NCI-H1417 treated with DMSO at 0.1 percent for 48 hours (cell line): ENCODE measurements around the gene RAB18.
"Not testable (repeated sequence)": the region's sequence is repeated elsewhere in the genome, so short reads cannot be mapped to it uniquely, and the experiment has no call there.

Experiments
- DNase-seq: peaks from one replicate; lab custom pipeline; 2025; lab: John Stamatoyannopoulos, UW

Gene RAB18

GRCh38 chr10:27547047-27547446 lies 42.9 kb downstream of the RAB18 start:
- DNase-seq, result no peak

DNA sequence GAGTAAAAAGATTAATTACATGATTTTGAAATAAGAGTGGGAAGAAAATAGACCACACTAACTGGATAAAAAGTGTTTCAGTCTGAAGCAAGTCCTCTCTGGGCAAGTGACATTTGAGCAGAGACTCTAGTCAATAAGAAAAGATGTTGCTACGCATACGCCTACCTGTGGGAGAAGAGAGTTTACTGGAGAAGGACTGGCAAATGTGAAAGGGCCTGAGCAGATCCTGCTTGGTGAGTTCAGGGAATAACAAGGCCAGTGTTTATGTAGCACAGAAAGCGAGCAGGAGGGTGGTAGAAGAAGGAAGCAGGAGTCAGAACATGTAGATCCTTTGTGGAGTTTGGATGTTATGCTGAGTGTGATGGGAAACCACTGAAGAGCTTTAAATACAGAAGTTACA lies 43.4 kb downstream of the RAB18 start:
- no peak for DNase-seq

DNA sequence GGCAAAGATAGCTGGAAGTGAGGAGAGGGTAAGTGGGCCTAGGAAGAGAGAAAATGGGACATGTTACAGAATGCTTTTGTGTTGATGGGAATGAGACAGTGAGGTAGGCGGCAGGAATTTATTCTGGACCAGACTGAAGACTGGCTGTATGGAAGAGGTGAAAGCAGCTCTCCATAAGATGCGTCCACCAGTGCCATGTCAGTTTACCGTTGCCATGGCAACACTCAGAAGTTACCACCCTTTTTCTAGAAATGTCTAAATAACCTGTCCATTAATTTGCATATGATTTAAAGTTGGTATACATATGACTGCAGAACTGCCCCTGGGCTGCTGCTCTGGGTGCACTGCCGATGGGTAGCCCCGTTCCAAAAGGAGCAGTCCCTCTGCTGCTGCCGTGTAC lies 46.7 kb downstream of the RAB18 start:
- no peak for DNase-seq

DNA sequence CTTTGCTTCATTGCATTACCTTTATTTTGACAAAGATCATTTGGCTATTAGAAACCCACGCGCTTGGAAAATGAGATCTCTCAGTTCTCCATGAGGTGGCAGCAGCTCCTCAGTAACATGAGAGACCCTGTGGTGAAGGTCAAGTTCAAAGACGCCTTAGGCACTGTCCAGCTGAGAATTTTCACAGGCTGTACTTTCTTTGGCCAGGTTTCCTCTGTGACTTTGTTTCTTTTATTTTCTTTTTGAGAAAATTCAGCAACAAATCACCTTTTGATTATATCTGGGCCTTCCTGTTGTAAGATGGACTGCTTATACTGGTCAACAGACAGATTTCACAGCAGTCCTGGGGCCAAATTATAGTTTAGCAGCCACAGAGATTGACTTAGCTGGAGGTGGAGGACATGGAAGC lies 54.5 kb downstream of the RAB18 start:
- DNase-seq, result no peak

- DNase-seq, result no peak
These were observed 57.2 kb downstream of the RAB18 start for GRCh38 chr10:27561334-27561733.

GRCh38 chr10:27564398-27564797 lies 60.3 kb downstream of the RAB18 start:
- DNase-seq, result no peak

- no peak for DNase-seq
These were observed 60.8 kb downstream of the RAB18 start for GRCh38 chr10:27564880-27565279.

DNA sequence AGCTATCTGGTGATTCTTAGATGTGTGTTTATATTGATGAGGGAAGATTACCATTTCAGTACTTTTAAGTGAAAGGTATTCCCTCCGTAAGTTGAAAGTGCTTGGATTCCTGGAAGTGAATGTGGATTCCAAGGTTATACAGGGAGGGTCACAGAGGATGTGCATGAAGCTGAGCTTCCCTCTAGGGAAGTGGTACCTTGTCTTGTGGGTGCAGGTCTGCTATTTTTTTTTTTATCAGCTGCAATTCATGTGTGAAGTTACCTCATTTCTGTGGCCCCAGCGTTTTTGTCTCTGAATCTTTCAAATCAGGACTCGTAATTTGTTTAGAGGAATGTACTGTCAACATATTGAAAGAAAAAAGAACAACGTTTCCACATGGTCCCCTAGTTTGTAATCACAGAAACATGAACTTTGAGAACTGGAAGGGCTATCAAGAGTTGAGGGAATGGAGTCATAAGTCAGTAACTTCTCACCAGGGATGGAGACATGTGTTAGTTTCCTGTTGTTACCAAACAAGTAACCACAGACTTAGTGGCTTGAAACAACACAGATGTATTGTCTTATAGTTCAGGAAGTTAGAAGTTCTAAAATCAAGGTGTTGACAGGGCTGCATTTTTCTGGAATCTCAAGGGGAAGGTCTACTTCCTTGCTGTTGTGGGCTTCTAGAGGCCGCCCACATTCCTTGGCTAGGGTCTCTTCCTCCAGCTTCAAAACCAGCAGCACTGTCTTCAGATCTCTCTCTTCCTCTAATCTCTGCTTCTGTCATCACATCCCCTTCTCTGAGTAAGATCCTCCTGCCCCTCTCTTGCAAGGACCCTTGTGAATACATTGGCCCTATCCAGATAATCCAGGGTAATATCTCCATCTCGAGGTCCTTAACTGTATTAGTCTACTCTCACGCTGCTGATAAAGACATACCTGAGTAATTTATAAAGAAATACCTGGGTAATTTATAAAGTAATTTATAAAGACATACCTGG lies 64.4 kb downstream of the RAB18 start:
- DNase-seq, result no peak

GRCh38 chr10:27569946-27570345 lies 65.8 kb downstream of the RAB18 start:
- no peak for DNase-seq

- DNase-seq, result not testable (repeated sequence)
These were observed 72.9 kb downstream of the RAB18 start for GRCh38 chr10:27577038-27577437.

- DNase-seq, result no peak
These were observed 74.2 kb downstream of the RAB18 start for GRCh38 chr10:27578316-27578715.

DNA sequence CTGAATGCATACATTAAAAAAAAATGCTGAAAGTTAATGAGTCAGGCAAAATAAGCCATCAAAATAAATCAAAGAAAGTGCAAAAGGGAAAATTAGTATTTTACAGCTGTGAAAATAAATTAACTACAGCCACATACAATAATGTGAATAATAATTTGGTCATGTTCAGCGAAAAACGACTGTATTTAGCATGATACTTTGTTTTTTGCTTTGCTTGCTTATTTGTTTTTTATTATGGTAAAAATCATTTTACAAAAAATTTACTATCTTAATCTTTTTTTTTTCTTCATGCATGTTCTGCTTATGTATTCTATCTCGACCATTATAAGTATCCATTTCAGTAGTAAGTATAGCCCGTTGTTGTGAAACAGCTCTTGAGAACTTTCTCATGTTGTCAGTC lies 77.1 kb downstream of the RAB18 start:
- no peak for DNase-seq

- DNase-seq, result no peak
These were observed 80.2 kb downstream of the RAB18 start for GRCh38 chr10:27584302-27584701.
